A549 (cell line): ENCODE results near the gene MEN1.

Experiments used
- CBX8 ChIP-seq: fragments of 200-600 bp; sonication (generic); IDR thresholded peaks from 2 replicates; pipeline ENCODE4 v1.6.1; 2016
- CTCF ChIP-seq: fragments of >200 bp; sonication (Bioruptor Twin); formaldehyde crosslinking; IDR thresholded peaks from 3 replicates; pipeline ENCODE4 v1.5.1; 2016
- TF ChIP-seq, protein P1 (sequence below): fragments of 200-600 bp; sonication (generic); IDR thresholded peaks from 2 replicates; pipeline ENCODE4 v1.6.1; 2016; ENCODE audit warnings: antibody characterized with exemption, mild to moderate bottlenecking, moderate library complexity

DNA sequence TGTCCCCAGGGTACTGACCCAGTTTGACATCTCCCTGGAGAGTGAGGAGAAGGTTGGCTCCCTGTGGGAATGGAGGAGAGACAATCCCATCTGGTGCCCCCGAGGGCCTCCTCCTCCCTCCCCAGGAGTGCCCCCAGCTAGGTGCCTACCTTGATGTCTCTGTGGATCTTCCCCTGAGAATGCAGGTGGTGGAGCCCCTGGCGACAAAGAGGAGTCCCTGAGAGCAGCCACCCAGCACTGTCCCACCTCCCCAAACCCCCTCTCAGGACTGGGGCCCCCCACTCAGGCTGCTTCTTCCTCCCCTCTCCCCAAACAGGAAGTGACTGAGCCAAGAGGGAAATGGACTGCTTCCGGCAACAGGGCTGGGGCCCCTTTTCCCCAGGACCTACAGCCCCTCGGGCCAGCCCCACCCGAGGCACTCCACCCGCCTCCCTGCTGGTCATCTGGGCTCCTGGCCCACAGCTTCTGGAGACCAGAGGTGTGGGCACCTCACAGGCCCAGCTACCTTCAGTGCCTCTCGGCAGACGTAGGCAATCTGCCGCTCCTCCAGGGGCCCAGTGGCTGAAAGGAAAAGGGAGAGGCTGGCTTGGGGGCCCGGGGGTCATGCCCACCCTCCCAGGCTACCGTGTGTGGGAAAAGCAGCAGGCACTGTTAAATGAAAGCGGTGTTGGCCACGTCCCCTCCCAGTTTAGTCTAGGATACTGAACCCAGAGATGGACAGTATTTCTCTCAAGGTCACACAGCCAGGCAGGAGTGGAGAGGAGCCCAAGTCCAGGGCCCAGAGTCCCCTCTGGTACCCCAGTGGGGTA, 8.6 kb downstream of the MEN1 start:
- TF ChIP-seq CTCF (no peak), CBX8 (no peak)
- TF ChIP-seq, protein P1, sequence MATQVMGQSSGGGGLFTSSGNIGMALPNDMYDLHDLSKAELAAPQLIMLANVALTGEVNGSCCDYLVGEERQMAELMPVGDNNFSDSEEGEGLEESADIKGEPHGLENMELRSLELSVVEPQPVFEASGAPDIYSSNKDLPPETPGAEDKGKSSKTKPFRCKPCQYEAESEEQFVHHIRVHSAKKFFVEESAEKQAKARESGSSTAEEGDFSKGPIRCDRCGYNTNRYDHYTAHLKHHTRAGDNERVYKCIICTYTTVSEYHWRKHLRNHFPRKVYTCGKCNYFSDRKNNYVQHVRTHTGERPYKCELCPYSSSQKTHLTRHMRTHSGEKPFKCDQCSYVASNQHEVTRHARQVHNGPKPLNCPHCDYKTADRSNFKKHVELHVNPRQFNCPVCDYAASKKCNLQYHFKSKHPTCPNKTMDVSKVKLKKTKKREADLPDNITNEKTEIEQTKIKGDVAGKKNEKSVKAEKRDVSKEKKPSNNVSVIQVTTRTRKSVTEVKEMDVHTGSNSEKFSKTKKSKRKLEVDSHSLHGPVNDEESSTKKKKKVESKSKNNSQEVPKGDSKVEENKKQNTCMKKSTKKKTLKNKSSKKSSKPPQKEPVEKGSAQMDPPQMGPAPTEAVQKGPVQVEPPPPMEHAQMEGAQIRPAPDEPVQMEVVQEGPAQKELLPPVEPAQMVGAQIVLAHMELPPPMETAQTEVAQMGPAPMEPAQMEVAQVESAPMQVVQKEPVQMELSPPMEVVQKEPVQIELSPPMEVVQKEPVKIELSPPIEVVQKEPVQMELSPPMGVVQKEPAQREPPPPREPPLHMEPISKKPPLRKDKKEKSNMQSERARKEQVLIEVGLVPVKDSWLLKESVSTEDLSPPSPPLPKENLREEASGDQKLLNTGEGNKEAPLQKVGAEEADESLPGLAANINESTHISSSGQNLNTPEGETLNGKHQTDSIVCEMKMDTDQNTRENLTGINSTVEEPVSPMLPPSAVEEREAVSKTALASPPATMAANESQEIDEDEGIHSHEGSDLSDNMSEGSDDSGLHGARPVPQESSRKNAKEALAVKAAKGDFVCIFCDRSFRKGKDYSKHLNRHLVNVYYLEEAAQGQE: no peak
